Progenitor cell of endocrine pancreas (in vitro differentiated cells): ENCODE measurements around the gene WDR48. TPM values are rescaled to one million over a fixed set of nuclear protein-coding genes. Genes with fewer than 3 reads are reported as not detected.

Experiments
- DNase-seq: peaks from one replicate; pipeline ENCODE4 v3.0.0; 2021; ENCODE audit warnings: low spot score; ENCODE audit not compliant: unreplicated experiment
- H3K27ac Mint-ChIP-seq: 2 replicates; pipeline ENCODE4 v1.8.0; 2021; ENCODE audit warnings: mild to moderate bottlenecking, moderate library complexity, mixed read lengths
- H3K27me3 Mint-ChIP-seq: 2 replicates; pipeline ENCODE4 v1.8.0; 2021; ENCODE audit warnings: mixed read lengths
- H3K36me3 Mint-ChIP-seq: 2 replicates; pipeline ENCODE4 v1.8.0; 2022; ENCODE audit warnings: mixed read lengths; ENCODE audit not compliant: insufficient read depth
- H3K4me1 Mint-ChIP-seq: 2 replicates; pipeline ENCODE4 v1.8.0; 2021; ENCODE audit warnings: low read depth, mixed read lengths
- H3K4me3 Mint-ChIP-seq: 2 replicates; pipeline ENCODE4 v1.8.0; 2021; ENCODE audit warnings: low read depth, mild to moderate bottlenecking, moderate library complexity, mixed read lengths
- H3K9me3 Mint-ChIP-seq: 2 replicates; pipeline ENCODE4 v1.8.0; 2021; ENCODE audit warnings: low read depth, mixed read lengths
- CTCF ChIP-seq: fragments of 200-600 bp; sonication (generic); IDR thresholded peaks from one replicate; pipeline ENCODE4 v1.5.0; 2021; ENCODE audit warnings: antibody characterized with exemption, mild to moderate bottlenecking; ENCODE audit not compliant: unreplicated experiment
- total RNA-seq: library from RNA; stranded (reverse); gene quantifications from 2 replicates; pipeline ENCODE4 v1.2.1, GENCODE V29; 2021

WDR48 gene
- total RNA-seq, 1 donor from 2014 or later = 78.3 TPM

GRCh38 chr3:39075910-39076309 is 24.1 kb downstream of the WDR48 start:
- no peak for DNase-seq
- Mint-ChIP-seq H3K27ac (no peak overlapping the region), H3K9me3 (no peaks in the 10 kb centered on the region), H3K4me3 (no peak overlapping the region), H3K4me1 (no peaks in the 10 kb centered on the region), H3K36me3 (peaks cover 27% of the 10 kb centered on the region), H3K27me3 (no peaks in the 10 kb centered on the region)
- no peak for TF ChIP-seq CTCF

GRCh38 chr3:39079530-39079929 is 27.7 kb downstream of the WDR48 start:
- no peak overlapping the region for H3K4me3 Mint-ChIP-seq
- H3K4me1 Mint-ChIP-seq = no peaks in the 10 kb centered on the region
- no peak for DNase-seq
- peaks cover 37% of the 10 kb centered on the region for H3K36me3 Mint-ChIP-seq
- H3K9me3 Mint-ChIP-seq = no peaks in the 10 kb centered on the region
- no peak overlapping the region for H3K27ac Mint-ChIP-seq
- TF ChIP-seq CTCF = no peak
- no peaks in the 10 kb centered on the region for H3K27me3 Mint-ChIP-seq

GRCh38 chr3:39080026-39080425 is 28.2 kb downstream of the WDR48 start:
- H3K4me1 Mint-ChIP-seq = no peaks in the 10 kb centered on the region
- H3K36me3 Mint-ChIP-seq = peaks cover 35% of the 10 kb centered on the region
- H3K27ac Mint-ChIP-seq = no peak overlapping the region
- no peak for DNase-seq
- H3K9me3 Mint-ChIP-seq = no peaks in the 10 kb centered on the region
- H3K4me3 Mint-ChIP-seq = no peak overlapping the region
- TF ChIP-seq CTCF = no peak
- H3K27me3 Mint-ChIP-seq = no peaks in the 10 kb centered on the region

GRCh38 chr3:39082666-39083313 is 31.0 kb downstream of the WDR48 start:
- H3K27me3 Mint-ChIP-seq = no peaks in the 10 kb centered on the region
- no peak overlapping the region for H3K4me3 Mint-ChIP-seq
- no peaks in the 10 kb centered on the region for H3K9me3 Mint-ChIP-seq
- no peaks in the 10 kb centered on the region for H3K4me1 Mint-ChIP-seq
- peaks cover 26% of the 10 kb centered on the region for H3K36me3 Mint-ChIP-seq
- DNase-seq = no peak
- H3K27ac Mint-ChIP-seq = no peak overlapping the region
- no peak for TF ChIP-seq CTCF

GRCh38 chr3:39086144-39086543 is 34.3 kb downstream of the WDR48 start:
- H3K4me3 Mint-ChIP-seq = no peak overlapping the region
- no peaks in the 10 kb centered on the region for H3K27me3 Mint-ChIP-seq
- H3K27ac Mint-ChIP-seq = no peak overlapping the region
- no peak for DNase-seq
- H3K4me1 Mint-ChIP-seq = no peaks in the 10 kb centered on the region
- H3K9me3 Mint-ChIP-seq = no peaks in the 10 kb centered on the region
- peaks cover 26% of the 10 kb centered on the region for H3K36me3 Mint-ChIP-seq
- no peak for TF ChIP-seq CTCF
